Trophoblast cell (in vitro differentiated cells and primary cell): Measurements from ENCODE around the gene CACNA1H.
"Not testable (repeated sequence)": the region's sequence is repeated elsewhere in the genome, so short reads cannot be mapped to it uniquely, and the experiment has no call there.

Experiments
- DNase-seq, 2 donors: peaks; one replicate each; pipeline ENCODE4 v3.0.0-alpha.2; 2016
- H2AFZ ChIP-seq: 2 replicates; pipeline ENCODE4 v1.6.1; 2013; ENCODE audit warnings: low read length, moderate library complexity, mild to moderate bottlenecking; ENCODE audit not compliant: insufficient read depth, poor library complexity
- H2AK5ac ChIP-seq: 2 replicates; pipeline ENCODE4 v1.6.1; 2013; ENCODE audit warnings: mild to moderate bottlenecking, low read length
- H2BK120ac ChIP-seq: 2 replicates; pipeline ENCODE4 v1.6.1; 2013; ENCODE audit warnings: low read length, mild to moderate bottlenecking, moderate library complexity; ENCODE audit not compliant: insufficient read depth, poor library complexity
- H2BK12ac ChIP-seq: 2 replicates; pipeline ENCODE4 v1.6.1; 2013; ENCODE audit warnings: mild to moderate bottlenecking, low read length, moderate library complexity
- H2BK5ac ChIP-seq: 2 replicates; pipeline ENCODE4 v1.6.1; 2013; ENCODE audit warnings: low read length, low read depth, moderate library complexity, mild to moderate bottlenecking; ENCODE audit not compliant: poor library complexity
- H3K14ac ChIP-seq: 2 replicates; pipeline ENCODE4 v1.6.1; 2013; ENCODE audit warnings: mild to moderate bottlenecking, low read length
- H3K18ac ChIP-seq: 2 replicates; pipeline ENCODE4 v1.6.1; 2013; ENCODE audit warnings: mild to moderate bottlenecking, low read length
- H3K23ac ChIP-seq: 2 replicates; pipeline ENCODE4 v1.6.1; 2013; ENCODE audit warnings: low read length
- H3K27ac ChIP-seq: 2 replicates; pipeline ENCODE4 v1.5.1; 2013; ENCODE audit warnings: low read depth, mild to moderate bottlenecking, inconsistent platforms, low read length, moderate library complexity
- H3K27me3 ChIP-seq: 2 replicates; pipeline ENCODE4 v1.6.1; 2013; ENCODE audit warnings: inconsistent platforms, mild to moderate bottlenecking, low read length, moderate library complexity; ENCODE audit not compliant: insufficient read depth
- H3K36me3 ChIP-seq, 2 experiments: 1 replicate in 1 of 2; 2 replicates in 1 of 2; pipeline ENCODE4 v1.6.1; 2013; ENCODE audit warnings: low read length in 2 of 2, mild to moderate bottlenecking in 2 of 2, moderate library complexity in 1 of 2; ENCODE audit not compliant: insufficient read depth in 2 of 2, control insufficient read depth in 1 of 2
- H3K4ac ChIP-seq: 2 replicates; pipeline ENCODE4 v1.6.1; 2013; ENCODE audit warnings: low read depth, mild to moderate bottlenecking, low read length, moderate library complexity
- H3K4me1 ChIP-seq, 2 experiments: 1 replicate in 1 of 2; 2 replicates in 1 of 2; pipeline ENCODE4 v1.6.1; 2013; ENCODE audit warnings: low read length in 2 of 2, mild to moderate bottlenecking in 2 of 2, moderate library complexity in 1 of 2; ENCODE audit not compliant: insufficient read depth in 2 of 2, control insufficient read depth in 1 of 2
- H3K4me2 ChIP-seq: 2 replicates; pipeline ENCODE4 v1.6.1; 2013; ENCODE audit warnings: inconsistent platforms, mild to moderate bottlenecking, low read length, moderate library complexity
- H3K4me3 ChIP-seq: 2 replicates; pipeline ENCODE4 v1.5.1; 2013; ENCODE audit warnings: mild to moderate bottlenecking, low read depth, low read length, inconsistent platforms
- H3K79me1 ChIP-seq: one replicate; pipeline ENCODE4 v1.6.1; 2013; ENCODE audit warnings: low read length
- H3K79me2 ChIP-seq: 2 replicates; pipeline ENCODE4 v1.6.1; 2013; ENCODE audit warnings: low read length, mild to moderate bottlenecking; ENCODE audit not compliant: control insufficient read depth, insufficient read depth, poor library complexity
- H3K9ac ChIP-seq: 2 replicates; pipeline ENCODE4 v1.6.1; 2013; ENCODE audit warnings: mild to moderate bottlenecking, low read length
- H3K9me3 ChIP-seq: 2 replicates; pipeline ENCODE4 v1.6.1; 2013; ENCODE audit warnings: low read depth, mild to moderate bottlenecking, control low read depth, inconsistent platforms, low read length; ENCODE audit not compliant: insufficient read depth
- H4K12ac ChIP-seq: 2 replicates; pipeline ENCODE4 v1.6.1; 2013; ENCODE audit warnings: low read depth, mild to moderate bottlenecking, low read length, moderate library complexity
- H4K8ac ChIP-seq: 2 replicates; pipeline ENCODE4 v1.6.1; 2013; ENCODE audit warnings: low read depth, mild to moderate bottlenecking, low read length, moderate library complexity
- H4K91ac ChIP-seq: one replicate; pipeline ENCODE4 v1.6.1; 2013; ENCODE audit warnings: low read depth, mild to moderate bottlenecking, low read length, moderate library complexity
- WGBS: extraction: QIAGEN DNeasy Blood & Tissue Kit; methylation state at CpG from one replicate; pipeline ENCODE4 v1.1.7; 2013; ENCODE audit warnings: missing lambda C conversion rate; ENCODE audit not compliant: insufficient read length, insufficient coverage; ENCODE audit errors: extremely low coverage; 5-methylcytosine and 5-hydroxymethylcytosine counted together

CACNA1H gene

GRCh38 chr16:1237990-1238389 lies 85.1 kb downstream of the CACNA1H start:
- no CpG with 5 or more reads among the region's 9 CpGs for WGBS
- Histone ChIP-seq H3K4me3 (peak overlapping the region; percentile 2), H2BK5ac (no peak overlapping the region), H2AFZ (no peak overlapping the region), H2AK5ac (no peak overlapping the region), H3K4me2 (no peak overlapping the region), H3K18ac (no peak overlapping the region), H4K12ac (no peak overlapping the region), H3K14ac (no peak overlapping the region), H4K8ac (no peak overlapping the region), H2BK120ac (no peak overlapping the region), H3K36me3 (no peaks in the 10 kb centered on the region), H3K4me1 (no peaks in the 10 kb centered on the region), H3K79me1 (no peaks in the 10 kb centered on the region), H3K9ac (no peak overlapping the region), H3K27ac (no peak overlapping the region), H3K23ac (no peak overlapping the region), H3K4ac (no peak overlapping the region), H3K9me3 (peaks cover 4% of the 10 kb centered on the region), H4K91ac (no peak overlapping the region), H2BK12ac (no peak overlapping the region), H3K27me3 (no peaks in the 10 kb centered on the region), H3K79me2 (no peaks in the 10 kb centered on the region)
- no peak for DNase-seq

- no CpG with 5 or more reads among the region's 23 CpGs for WGBS
- H2BK120ac ChIP-seq, H3K79me1 ChIP-seq, H3K9ac ChIP-seq, H3K79me2 ChIP-seq, H3K4ac ChIP-seq, H3K9me3 ChIP-seq, H3K4me1 ChIP-seq, H4K12ac ChIP-seq, H3K4me3 ChIP-seq, H3K18ac ChIP-seq, H2AK5ac ChIP-seq, H3K36me3 ChIP-seq, H3K27ac ChIP-seq, H3K14ac ChIP-seq, H2BK5ac ChIP-seq, H2BK12ac ChIP-seq, H3K27me3 ChIP-seq, H4K8ac ChIP-seq, H2AFZ ChIP-seq, H4K91ac ChIP-seq, DNase-seq, H3K4me2 ChIP-seq, H3K23ac ChIP-seq: not testable (repeated sequence)
These were observed 86.0 kb downstream of the CACNA1H start for GRCh38 chr16:1238909-1239308.

DNA sequence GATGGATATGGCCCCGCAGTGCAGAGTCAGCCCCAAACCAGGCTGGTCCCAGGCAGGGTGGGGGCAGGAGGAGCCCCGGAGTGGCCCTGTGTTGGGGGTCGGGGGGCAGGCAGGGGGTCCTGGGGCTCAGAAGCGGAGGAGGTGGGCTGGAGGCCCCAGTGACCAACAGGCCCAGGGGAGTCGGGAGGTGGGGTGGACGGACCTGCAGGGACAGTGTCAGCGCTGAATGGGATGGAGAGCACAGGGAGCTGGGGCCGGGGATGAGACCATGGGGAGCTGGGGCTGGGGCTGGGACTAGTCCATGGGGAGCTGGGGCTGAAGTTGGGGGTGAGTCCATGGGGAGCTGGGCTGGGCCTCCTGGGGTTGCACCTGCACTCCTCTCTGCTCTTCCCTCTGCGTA lies 86.7 kb downstream of the CACNA1H start:
- not testable (repeated sequence) for H3K27ac ChIP-seq, H3K27me3 ChIP-seq, H4K12ac ChIP-seq, H2BK120ac ChIP-seq, H3K9ac ChIP-seq, H2AK5ac ChIP-seq, H3K23ac ChIP-seq, H3K9me3 ChIP-seq, H3K14ac ChIP-seq, H2BK5ac ChIP-seq, H3K4ac ChIP-seq, H3K79me2 ChIP-seq, H2AFZ ChIP-seq, H4K91ac ChIP-seq, H3K4me1 ChIP-seq, H3K18ac ChIP-seq, H3K4me3 ChIP-seq, DNase-seq, H3K4me2 ChIP-seq, H2BK12ac ChIP-seq, H3K36me3 ChIP-seq, H4K8ac ChIP-seq, H3K79me1 ChIP-seq
- no CpG with 5 or more reads among the region's 9 CpGs for WGBS

GRCh38 chr16:1240436-1240835 lies 87.5 kb downstream of the CACNA1H start, which contains the start of gene TPSAB1:
TPSAB1 (plus strand) TSS chr16:1240705; CDS start chr16:1240939, 234 bp downstream.
- not testable (repeated sequence) for H4K12ac ChIP-seq, H3K4me1 ChIP-seq, H3K27me3 ChIP-seq, H3K18ac ChIP-seq, H3K4ac ChIP-seq, H3K9me3 ChIP-seq, H3K27ac ChIP-seq, H2BK120ac ChIP-seq, H3K79me1 ChIP-seq, DNase-seq, H3K4me2 ChIP-seq, H3K9ac ChIP-seq, H3K36me3 ChIP-seq, H3K23ac ChIP-seq, H3K4me3 ChIP-seq, H3K79me2 ChIP-seq, H4K8ac ChIP-seq, H2BK12ac ChIP-seq, H2AK5ac ChIP-seq, H4K91ac ChIP-seq, H2AFZ ChIP-seq, H2BK5ac ChIP-seq, H3K14ac ChIP-seq
- WGBS, result no CpG with 5 or more reads among the region's 12 CpGs
